HG02981 (cell line): ENCODE data around the gene C10orf67.
A peak's percentile ranks its signal among the peaks of the same experiment; 100 is the strongest.
"Not testable (repeated sequence)": the region's sequence is repeated elsewhere in the genome, so short reads cannot be mapped to it uniquely, and the experiment has no call there.

Source experiments
- ATAC-seq: cut with Tn5 transposase; IDR thresholded peaks from one replicate; pipeline ENCODE4 v1.9.1; 2021; ENCODE audit warnings: mild to moderate bottlenecking, moderate library complexity; ENCODE audit not compliant: unreplicated experiment

Gene C10orf67

DNA sequence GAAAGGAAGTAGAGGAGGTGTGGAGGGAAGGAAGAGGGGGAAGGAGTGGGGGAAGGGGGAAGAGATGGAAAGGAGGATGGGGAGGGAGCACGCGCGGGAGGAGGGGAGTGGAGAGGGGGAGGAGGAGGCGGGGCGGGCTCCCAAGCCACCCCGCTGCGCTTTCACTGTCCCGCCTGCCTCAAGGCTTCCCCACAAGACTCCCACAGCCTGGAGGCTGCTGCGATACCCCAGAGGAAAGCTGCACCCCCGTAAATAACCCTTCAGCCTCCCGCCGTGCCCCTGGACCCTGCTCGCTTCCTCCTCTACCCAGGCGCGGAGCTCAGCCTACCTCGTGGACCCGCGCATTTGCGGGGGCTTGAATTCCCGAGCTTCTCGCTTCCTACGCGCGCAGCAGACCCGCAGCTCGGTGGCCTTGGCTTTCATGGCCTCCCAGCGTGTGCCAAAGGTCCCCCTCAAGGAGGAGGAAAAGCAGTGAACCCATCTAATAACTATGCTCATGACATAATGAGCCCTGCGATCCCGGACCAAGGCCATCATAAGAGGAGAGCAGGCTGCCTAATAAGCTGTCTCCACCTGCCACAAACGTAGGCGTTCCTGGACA, at the start of gene C10orf67:
C10orf67 (minus strand) TSS at position 557 of the 601 bp plus-strand sequence; CDS start at position 534, 23 bp downstream.
- peak; percentile 42 for ATAC-seq

DNA sequence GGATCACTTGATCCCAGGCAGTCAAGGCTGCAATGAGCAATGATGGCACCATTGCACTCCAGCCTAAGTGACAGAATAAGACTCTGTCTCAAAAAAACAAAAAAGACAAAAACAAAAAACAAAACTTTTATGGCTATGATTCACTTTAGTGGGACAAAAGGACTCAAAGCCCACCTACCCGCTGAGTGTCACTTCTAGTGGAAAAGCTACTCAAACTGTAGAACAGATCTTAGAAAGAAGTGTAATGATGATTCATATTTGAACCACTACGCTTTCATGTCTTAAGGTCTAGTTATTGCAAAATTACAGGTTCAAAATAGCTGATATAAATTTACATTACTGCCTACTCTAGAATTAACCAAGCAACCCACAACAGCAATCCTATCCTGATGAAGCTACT, 47.2 kb upstream of the C10orf67 start:
- ATAC-seq = no peak

DNA sequence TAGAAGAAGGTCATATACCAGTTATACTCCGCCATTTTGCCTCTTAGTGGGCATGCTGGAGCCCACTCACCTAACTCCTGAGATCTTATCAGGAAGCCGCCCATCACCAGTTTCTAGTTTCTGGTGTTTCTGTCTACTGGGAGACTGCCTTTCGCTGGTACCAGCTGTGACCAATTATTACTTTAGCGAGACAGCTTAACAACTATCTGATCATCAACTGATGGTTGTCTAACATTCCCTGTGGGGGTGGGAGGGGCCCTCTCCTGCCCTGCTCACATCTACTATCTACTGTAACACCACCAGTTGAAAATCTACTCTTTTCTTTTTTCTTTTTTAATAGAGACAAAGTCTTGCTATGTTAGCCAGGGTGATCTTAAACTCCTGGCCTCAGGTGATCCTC, 46.2 kb upstream of the C10orf67 start:
- ATAC-seq = no peak

DNA sequence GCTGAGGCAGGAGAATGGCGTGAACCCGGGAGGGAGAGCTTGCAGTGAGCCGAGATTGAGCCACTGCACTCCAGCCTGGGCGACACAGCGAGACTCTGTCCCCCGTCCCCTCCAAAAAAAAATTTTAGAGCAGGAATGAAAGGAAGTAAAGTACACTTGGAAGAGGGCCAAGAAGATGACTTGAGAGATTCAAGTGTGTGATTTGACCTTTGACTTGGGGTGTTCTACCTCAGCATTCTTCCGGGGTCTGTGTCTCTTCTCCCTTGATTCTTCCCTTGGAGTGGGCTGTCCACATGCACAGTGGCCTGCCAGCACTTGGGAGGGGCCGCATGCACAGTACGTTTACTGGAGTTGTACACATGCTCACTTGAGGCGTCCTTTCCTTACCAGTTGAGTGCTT, 45.8 kb upstream of the C10orf67 start:
- not testable (repeated sequence) for ATAC-seq

DNA sequence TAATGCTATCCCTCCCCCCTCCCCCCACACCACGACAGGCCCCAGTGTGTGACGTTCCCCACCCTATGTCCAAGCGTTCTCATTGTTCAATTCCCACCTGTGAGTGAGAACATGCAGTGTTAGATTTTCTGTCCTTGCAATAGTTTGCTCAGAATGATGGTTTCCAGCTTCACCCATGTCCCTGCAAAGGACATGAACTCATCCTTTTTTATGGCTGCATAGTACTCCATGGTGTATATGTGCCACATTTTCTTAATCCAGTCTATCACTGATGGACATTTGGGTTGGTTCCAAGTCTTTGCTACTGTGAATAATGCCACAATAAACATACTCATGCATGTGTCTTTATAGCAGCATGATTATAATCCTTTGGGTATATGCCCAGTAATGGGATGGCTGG, 42.9 kb upstream of the C10orf67 start:
- ATAC-seq = not testable (repeated sequence)

DNA sequence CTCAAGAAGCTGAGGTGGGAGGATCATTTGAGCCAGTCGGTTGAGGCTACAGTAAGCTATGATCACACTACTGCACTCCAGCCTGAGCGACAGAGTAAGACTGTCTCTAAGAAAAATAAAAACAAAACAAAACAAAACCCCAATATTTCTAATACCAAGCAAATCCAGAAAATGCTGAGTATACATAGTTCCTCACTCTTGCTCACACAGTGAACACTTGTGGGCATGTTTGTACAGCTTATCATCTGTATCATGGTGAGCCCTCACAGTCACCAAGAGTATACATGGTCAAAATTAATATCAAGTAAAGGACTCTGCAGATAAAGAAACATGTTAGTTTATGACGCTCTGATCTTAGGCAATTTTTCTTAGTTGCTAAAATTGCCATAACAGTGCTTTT, 41.5 kb upstream of the C10orf67 start:
- ATAC-seq = no peak

DNA sequence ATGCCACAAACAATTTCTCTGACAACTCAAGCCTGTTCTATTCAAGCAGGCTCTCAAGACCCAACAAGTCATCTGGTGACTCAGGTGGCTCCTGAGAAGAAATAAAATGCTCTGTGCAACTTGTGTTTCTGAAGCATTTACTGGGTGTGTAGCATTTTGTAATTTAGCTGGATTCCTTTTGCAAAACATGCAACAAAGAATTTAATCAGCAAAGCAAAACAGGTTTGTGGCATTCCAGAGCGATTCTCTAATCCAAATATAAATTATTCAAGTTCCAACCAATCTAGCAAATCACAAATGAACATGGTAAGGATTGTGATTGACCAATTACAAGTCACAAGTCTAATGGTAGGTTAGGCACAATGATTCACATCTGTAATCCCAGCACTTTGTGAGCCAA, 39.8 kb upstream of the C10orf67 start:
- ATAC-seq = no peak

DNA sequence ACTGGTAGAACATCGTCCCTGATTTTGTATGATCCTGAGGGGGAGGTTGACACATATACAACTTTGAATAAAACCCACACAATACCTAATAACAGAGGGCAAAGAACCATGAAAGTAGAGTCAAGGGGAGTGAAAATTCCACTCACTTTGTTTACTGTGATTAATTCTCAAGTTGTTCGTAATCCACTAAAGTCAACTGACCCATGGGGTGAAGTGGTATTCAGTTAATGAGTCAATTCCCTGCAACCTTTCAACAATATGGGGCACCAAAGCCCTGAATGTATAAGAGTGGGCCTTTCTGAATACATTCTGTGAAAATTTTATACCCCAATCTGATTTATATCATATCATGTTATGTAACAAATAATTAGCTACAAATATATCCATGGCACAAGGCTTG, 39.0 kb upstream of the C10orf67 start:
- no peak for ATAC-seq

DNA sequence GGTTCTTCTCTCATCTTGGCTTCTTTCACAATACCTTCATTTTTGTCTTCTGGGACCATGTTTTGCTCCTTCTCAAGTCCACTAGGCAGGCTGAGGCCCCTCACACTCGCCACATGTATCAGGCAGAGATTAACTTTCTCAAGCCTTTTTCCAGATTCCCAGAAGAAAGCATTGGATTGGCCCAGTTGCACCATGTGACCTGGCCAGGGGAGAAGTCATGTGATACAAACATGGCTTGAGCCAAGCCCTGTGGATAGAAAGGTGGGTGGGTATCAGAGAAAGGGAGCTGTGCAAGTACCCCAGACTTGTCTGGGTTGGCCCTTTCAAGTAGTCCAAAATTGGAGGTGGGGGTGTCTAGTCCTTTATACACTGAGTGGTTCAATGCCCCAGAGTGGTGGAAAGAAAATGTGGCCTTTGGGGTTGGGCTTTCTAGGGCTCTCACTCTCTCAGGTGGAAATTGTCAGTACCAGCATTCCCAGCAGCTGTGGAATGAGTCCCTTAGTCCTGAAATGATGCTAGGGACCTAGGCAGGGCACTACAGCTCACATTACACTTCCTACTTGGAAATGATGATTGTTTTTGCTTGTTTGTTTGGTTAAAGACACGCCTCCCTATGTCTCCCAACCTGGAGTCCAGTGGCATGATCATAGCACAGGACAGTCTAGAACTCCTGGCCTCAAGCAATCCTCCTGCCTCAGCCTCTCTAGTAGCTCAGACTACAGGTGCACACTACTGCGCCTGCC, 36.9 kb upstream of the C10orf67 start:
- no peak for ATAC-seq

DNA sequence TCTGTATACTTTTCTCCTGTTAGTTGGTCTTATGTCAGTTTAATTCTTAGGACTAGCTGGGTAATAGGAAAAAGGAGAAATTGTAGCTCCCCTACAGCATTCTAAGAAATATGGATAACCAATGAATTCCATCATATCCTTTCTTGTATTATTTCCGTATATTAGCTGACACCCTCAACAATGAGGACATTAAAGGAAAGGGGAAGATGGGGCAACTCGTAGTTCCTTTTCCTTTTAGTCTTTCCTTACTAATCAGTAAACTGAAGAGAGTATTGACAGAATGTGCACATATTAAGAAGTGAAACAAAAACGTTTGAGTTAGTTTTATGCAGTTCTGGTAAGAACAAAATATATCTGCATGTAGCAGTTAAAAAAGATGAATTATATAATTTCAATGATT, 35.1 kb upstream of the C10orf67 start:
- ATAC-seq = no peak

DNA sequence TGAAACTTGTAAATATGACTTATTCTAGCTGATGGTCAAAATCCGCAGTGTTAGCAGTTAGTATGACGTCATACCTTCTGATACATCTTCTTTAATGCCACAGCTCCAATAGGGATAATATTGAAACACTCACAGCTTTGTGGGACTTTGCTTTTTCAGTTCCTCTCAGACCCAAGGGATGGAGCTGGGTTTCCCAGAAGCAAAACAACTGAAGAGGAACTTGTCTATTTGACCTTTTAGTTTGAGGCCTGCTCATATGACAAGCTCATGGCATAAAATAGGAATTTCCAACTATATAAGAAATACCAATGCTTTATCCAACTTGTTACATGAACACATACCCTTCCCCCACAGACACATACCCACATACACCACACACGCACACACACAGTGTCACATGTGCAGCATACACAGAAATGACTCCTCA, 31.6 kb upstream of the C10orf67 start:
- ATAC-seq = no peak

DNA sequence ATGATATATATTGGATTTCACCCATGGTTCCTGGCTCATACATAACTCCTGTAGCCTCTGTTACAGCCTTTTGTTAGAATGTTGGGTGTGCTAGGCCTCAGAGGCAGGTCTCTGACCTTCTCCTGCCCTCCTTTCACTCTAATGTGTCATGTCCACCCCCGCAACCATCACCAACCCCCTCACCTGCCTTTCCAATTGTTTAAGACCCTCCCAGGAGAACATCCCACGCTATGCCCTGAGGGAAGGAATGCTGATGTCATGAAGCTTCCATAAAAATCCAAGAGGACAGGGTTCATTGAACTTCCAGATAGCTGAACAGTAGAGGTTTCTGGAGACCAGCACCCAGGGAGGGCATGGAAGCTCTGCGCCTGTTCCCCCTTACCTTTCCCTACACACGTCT, 30.8 kb upstream of the C10orf67 start:
- ATAC-seq = no peak

DNA sequence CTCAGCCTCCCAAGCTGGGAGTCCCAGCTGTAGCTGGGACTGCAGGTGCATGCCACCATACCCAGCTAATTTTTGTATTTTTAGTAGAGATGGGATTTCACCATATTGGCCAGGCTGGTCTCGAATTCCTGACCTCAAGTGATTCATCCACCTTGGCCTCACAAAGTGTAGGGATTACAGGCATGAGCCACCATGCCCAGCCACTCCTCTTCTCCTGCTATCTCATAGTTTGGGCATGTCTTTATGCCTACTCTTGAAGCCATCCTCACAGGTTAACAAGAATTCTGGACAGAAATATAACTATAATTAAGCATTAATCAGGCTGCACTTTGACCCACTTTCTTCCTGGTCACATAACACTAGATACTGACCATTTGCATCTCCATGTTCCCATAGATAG, 28.6 kb upstream of the C10orf67 start:
- no peak for ATAC-seq

DNA sequence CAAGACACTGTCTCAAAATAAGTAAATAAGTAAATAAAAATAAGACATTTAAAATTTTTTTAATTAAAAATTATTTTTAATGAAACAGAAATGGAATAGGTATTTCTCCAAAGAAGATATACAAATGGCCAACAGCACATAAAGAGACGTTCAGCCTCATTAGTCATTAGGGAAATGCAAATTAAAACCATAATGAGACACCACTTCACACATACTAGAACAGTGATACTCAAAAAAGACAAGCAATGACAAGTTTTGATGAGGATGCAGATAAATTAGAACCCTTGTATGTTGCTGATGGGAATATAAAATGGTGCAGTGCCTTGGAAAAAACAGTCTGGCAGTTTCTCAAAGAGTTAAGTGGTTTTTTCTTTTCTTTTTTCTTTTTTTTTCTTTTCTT, 26.5 kb upstream of the C10orf67 start:
- ATAC-seq = no peak

DNA sequence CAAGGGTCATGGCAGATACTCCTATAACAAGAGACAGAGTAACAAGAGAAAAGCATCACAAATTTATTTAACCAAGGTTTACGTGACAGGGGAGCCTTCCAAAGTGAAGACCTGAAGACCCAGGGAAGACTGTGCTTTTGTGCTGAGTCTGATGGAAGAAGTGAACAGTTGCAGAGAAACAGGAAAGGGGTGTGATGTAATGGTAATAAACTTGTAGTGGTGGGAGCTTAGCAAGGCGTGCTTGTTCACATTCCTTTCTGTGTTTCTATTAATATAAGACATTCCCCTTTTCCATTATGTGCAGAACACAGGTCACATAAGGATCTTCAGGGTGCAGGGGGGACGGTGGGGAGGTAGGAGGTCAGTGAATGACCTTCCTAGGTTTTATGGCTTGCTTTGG, 25.5 kb upstream of the C10orf67 start:
- ATAC-seq = no peak

DNA sequence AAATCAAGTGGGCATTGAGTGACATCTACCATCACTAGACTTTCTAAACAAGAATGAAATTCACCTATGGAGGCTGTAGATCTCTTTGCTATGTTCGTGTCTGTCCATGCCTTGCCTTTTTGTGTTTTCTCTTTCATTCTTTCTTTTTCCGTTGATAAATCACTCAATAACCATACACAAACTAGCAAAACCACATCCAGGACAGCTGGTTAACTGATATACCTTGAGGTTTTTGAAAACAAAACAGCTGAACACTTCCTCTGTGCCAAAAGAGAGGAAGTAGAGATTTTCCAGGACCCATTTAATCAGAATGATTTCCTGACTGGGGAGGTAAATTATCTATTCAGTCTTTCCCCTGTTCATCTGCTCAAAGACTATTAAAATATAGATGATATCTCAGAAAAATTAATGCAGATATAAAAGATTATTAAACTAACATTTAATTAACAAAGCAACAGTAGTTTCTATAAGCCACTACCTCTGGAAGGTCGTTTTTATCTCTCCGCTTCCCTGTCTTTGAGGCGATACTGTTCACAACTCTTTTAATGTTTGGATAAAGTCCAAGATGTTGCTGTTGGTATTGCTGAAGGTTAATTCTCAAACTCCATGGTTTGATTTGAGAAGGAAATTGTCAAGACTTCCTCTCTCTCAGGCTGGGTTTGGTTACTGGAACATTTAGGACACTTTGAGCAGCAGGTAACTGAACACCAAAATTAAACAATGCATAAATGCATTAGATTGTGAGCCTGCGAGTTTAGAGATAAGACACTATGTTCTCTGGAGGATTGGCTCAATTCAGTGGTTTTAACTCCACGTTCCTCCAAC, 24.4 kb upstream of the C10orf67 start:
- ATAC-seq = peak; percentile 61

DNA sequence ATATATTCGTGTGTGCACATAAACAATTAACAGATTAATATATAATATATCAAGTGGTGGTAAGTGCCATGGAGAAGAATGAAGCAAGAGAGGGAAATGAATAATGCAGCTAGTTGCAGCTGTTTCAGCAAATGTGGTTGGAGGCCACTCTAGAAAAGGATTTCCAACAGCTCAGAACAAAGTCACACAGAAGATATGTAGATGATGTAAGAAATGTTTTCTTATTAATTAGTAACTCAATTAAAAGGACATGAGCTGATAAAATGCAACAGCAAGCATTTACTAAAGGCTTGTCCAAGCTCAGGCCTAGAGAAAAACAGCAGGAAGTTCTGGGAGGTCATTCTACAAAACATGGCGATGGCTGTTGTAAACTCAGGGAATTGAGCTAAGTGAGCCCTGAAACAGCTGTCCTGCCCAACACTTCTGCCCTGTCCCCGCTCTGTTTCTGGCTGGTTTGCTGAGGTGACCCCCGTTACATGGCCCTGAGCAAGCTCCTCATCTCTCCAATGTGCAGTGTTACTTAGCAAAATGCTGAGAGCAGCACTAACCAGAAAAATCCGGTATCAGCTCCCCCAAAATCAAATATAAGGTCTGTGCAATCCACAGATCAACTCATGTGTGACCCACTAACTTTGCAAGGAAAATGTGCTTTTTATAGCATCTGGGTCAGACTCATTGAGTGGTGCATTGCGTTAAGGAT, 23.4 kb upstream of the C10orf67 start:
- ATAC-seq = peak; percentile 20

DNA sequence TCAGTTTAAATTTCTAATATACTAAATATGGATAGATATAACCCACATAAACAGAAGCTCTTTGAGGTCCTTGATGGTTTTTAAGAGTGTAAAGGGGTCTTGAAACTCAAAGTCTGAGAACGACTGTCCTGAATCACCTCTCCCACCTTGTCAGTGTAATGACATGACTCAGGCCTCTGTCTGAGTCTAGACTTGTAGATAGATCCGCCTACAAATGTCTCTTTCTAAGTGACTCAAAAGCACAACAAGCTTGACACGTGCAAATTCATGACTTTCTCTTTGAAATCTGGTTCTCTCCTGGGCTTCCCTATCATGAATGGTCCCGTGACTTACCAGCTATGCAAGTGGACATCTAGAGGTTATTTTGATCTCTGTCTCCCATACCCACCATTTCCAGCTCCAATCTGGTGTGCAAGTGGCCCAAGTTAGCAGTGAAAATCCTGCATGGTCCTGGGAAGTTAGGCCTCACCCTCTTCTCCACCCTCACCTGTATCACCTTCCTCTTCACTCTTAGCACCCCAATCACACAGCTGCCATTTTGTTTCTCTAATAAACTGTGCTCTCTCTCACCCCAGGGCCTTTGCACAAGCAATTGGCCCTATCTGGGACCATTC, 20.9 kb upstream of the C10orf67 start:
- peak; percentile 27 for ATAC-seq

DNA sequence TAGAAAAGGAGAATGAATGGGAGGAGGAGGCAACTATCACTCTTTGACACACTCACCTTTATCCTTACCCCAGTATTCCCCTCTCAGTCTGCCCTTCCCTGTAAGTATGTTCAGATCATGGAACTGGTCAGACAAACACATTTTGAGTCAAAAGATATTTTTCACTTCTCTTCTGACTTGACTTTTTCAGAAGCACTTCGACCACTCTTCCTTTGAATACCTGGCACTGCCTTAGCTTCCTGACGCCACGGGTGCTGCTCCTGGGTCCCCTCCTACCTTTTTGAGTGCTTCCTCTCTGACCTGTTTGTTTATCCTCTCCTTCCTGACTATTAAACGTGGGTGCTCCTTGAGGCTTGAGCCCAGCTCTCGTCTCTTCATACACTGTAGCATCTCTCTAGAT, 19.8 kb upstream of the C10orf67 start:
- ATAC-seq = no peak

DNA sequence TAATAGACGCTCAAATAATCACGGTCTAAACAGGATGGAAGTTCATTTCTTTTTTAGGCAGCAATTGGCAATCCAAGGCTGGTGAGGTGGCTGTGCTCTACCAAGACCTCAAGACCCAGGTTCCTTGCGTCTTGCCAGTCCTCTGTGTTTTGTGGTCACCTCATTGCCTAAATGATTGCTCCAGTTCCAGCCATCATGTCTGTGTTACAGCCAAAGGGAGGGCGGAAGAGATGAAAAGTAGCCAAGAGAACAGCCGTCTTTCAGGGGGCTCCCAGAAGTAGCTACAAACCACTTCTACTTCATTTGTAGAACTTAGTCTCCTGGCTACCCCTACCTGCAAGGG, 19.2 kb upstream of the C10orf67 start:
- ATAC-seq = no peak
